Transverse colon (tissue), 4 donors: Measurements from ENCODE around the gene SCAMP3. TPM values are rescaled to one million over a fixed set of nuclear protein-coding genes. Genes with fewer than 3 reads are reported as not detected.

ENCODE experiments used
- DNase-seq: peaks from one replicate; pipeline ENCODE4 v3.0.0-alpha.2; 2019
- H3K27ac ChIP-seq, 4 donors: fragments of 200-600 bp; sonication (generic); 2 replicates each; pipeline ENCODE4 v1.5.1; 2016 to 2018; ENCODE audit warnings: inconsistent platforms in 4 of 4
- H3K27me3 ChIP-seq: fragments of 200-600 bp; sonication (generic); 2 replicates; pipeline ENCODE4 v1.5.1; 2017; ENCODE audit warnings: inconsistent platforms
- H3K36me3 ChIP-seq, 4 donors: fragments of 200-600 bp; sonication (generic); 2 replicates each; pipeline ENCODE4 v1.5.1; 2017 to 2019; ENCODE audit warnings: inconsistent platforms in 4 of 4
- H3K4me1 ChIP-seq, 4 donors: fragments of 200-600 bp; sonication (generic); 2 replicates each; pipeline ENCODE4 v1.5.1; 2017 to 2020; ENCODE audit warnings: inconsistent platforms in 4 of 4
- H3K4me3 ChIP-seq, 4 donors: fragments of 200-600 bp; sonication (generic); 1 replicate in 1 of 4; 2 replicates in 3 of 4; pipeline versions ENCODE4 v1.5.1 to v1.6.1; 2017 to 2019; ENCODE audit warnings: inconsistent platforms in 4 of 4
- H3K9me3 ChIP-seq, 2 donors: fragments of 200-600 bp; sonication (generic); 2 replicates each; pipeline ENCODE4 v1.5.1; 2017 to 2019; ENCODE audit warnings: inconsistent platforms in 2 of 2
- CTCF ChIP-seq, 5 experiments: fragments of 200-600 bp in 3 of 5; fragments of 450-650 bp in 2 of 5; sonication (generic) in 3 of 5; IDR thresholded peaks; 1 replicate in 2 of 5; 2 replicates in 3 of 5; pipeline ENCODE4 v1.5.1; 2016 to 2017; ENCODE audit warnings: antibody characterized with exemption in 5 of 5, inconsistent platforms in 3 of 5, mild to moderate bottlenecking in 2 of 5, moderate library complexity in 1 of 5
- EP300 ChIP-seq: sonication (generic); formaldehyde crosslinking; IDR thresholded peaks from one replicate; pipeline ENCODE4 v1.6.1; 2017; ENCODE audit warnings: antibody characterized with exemption, low read depth
- POLR2A ChIP-seq: fragments of 450-650 bp; IDR thresholded peaks from one replicate; pipeline ENCODE4 v1.6.1; 2016; ENCODE audit warnings: antibody characterized with exemption, mild to moderate bottlenecking, moderate library complexity
- POLR2AphosphoS5 ChIP-seq, 3 donors: sonication (generic); formaldehyde crosslinking; IDR thresholded peaks; one replicate each; pipeline ENCODE4 v1.6.1; 2016; ENCODE audit warnings: antibody characterized with exemption in 3 of 3
- WGBS, 2 donors: methylation state at CpG; one replicate each; pipeline ENCODE4 v1.1.5; 2018; ENCODE audit warnings: low coverage in 1 of 2; 5-methylcytosine and 5-hydroxymethylcytosine counted together
- in situ Hi-C, 4 donors: fragments of 200-750 bp; cut with MboI; loops; one replicate each; pipeline versions ENCODE4 v1.15.0 to v1.15.1; 2017; ENCODE audit warnings: low sequenced_read_pairs in 3 of 4, low pct_ligation_motif_present in 1 of 4, low pct_unique_long_range_greater_than_20kb in 1 of 4
- intact Hi-C: fragments of 100-400 bp; cut with DNase I; formaldehyde crosslinking; loops from one replicate; pipeline ENCODE4 v1.15.1; 2023; ENCODE audit warnings: low total_unique reads
- total RNA-seq, 4 donors: library from RNA; depleted of rRNA; stranded (reverse); fragments of >200 nt; gene quantifications; one replicate each; pipeline ENCODE4 v1.1.0, GENCODE V29; 2016

The SCAMP3 gene
- total RNA-seq, 4 donors from 2014 or later: 7.8 to 61.3 (median 35.2) TPM

- no peaks in the 10 kb centered on the region for H3K9me3 ChIP-seq
- peaks cover 24 to 29% (median 26%) of the 10 kb centered on the region in 4 donors for H3K4me1 ChIP-seq
- WGBS, 2 donors: 7 to 18% methylated on average over 3 to 17 of the region's 17 CpGs
- peak within 1 kb of the TSS; percentile 71 to 92 (median 84) for H3K4me3 ChIP-seq
- in situ Hi-C loops: no loop called here
- H3K27me3 ChIP-seq: no peaks in the 10 kb centered on the region
- H3K36me3 ChIP-seq: no peaks in the 10 kb centered on the region
- H3K27ac ChIP-seq: peak within 1 kb of the TSS; percentile 96 to 99 (median 98)
- DNase-seq: no peak
- intact Hi-C loops: loop anchor here (2.0 kb wide), 1 partner anchor 19 kb away; no protein-coding TSS in a partner anchor
- no peak for TF ChIP-seq POLR2AphosphoS5 (IDR thresholded peaks at IDR 0.05)
- no peak for TF ChIP-seq CTCF (IDR thresholded peaks at IDR 0.05)
- no peak for TF ChIP-seq EP300
- TF ChIP-seq POLR2A: no peak
Observed at GRCh38 chr1:155207806-155208540, 54.2 kb downstream of the SCAMP3 start, which contains the start of gene THBS3. Gene THBS3 (minus strand): TSS chr1:155207897. CDS start chr1:155207876, 21 bp downstream.

- TF ChIP-seq POLR2AphosphoS5 (IDR thresholded peaks at IDR 0.05) (peak in 1 of 3 donors; percentile 44), EP300 (no peak), CTCF (IDR thresholded peaks at IDR 0.05) (peak; percentile 83 to 96 (median 90)), POLR2A (no peak)
- peak overlapping the region in 2 of 4 donors; percentile 71 to 91 for H3K4me3 ChIP-seq
- DNase-seq: peak; percentile 92
Observed at GRCh38 chr1:155206891-155207805, 55.0 kb downstream of the SCAMP3 start.

More at GRCh38 chr1:155206891-155207805, 55.0 kb downstream of the SCAMP3 start:
- Histone ChIP-seq H3K9me3 (no peaks in the 10 kb centered on the region), H3K4me1 (peaks cover 24 to 29% (median 26%) of the 10 kb centered on the region in 4 donors), H3K27ac (peak overlapping the region; percentile 96 to 99 (median 98)), H3K36me3 (no peaks in the 10 kb centered on the region), H3K27me3 (no peaks in the 10 kb centered on the region)
- intact Hi-C loops: no loop called here
- in situ Hi-C loops: no loop called here
- 27 to 40% methylated on average over 1 to 13 of the region's 13 CpGs for WGBS, 2 donors

Other genes starting within 250 kb of the SCAMP3 start
- 1 to 10 TPM in 3 of 4 donors, not detected in 1; 1.9 to 4.6 (median 4.5) TPM for gene DCST2, start 228.6 kb downstream of the SCAMP3 start, total RNA-seq
- gene DCST1, start 228.5 kb downstream of the SCAMP3 start, total RNA-seq: under 1 TPM in 2 of 4 donors, not detected in 2; 0.32 to 0.41 TPM
- 100 to 1,000 TPM in 3 of 4 donors, 10 to 100 TPM in 1; 90.6 to 196 (median 115) TPM for gene ADAM15, start 211.0 kb downstream of the SCAMP3 start, total RNA-seq
- gene EFNA4, start 198.6 kb downstream of the SCAMP3 start, total RNA-seq: 10 to 100 TPM; 18.3 to 57.2 (median 37.2) TPM
- 1 to 10 TPM; 3.4 to 7.9 (median 7.2) TPM for gene EFNA3, start 183.5 kb downstream of the SCAMP3 start, total RNA-seq
- gene EFNA1, start 134.5 kb downstream of the SCAMP3 start, total RNA-seq: 100 to 1,000 TPM in 1 of 4 donors, 10 to 100 TPM in 3; 18.5 to 108 (median 62.7) TPM
- 100 to 1,000 TPM in 1 of 4 donors, 10 to 100 TPM in 2, 1 to 10 TPM in 1; 5.2 to 199 (median 44.4) TPM for gene SLC50A1, start 126.5 kb downstream of the SCAMP3 start, total RNA-seq
- gene DPM3, start 121.8 kb downstream of the SCAMP3 start, total RNA-seq: 100 to 1,000 TPM in 1 of 4 donors, 10 to 100 TPM in 2, 1 to 10 TPM in 1; 7.2 to 130 (median 62.6) TPM
- 100 to 1,000 TPM; 106 to 240 (median 131) TPM for gene KRTCAP2, start 89.1 kb downstream of the SCAMP3 start, total RNA-seq
- gene TRIM46, start 88.5 kb downstream of the SCAMP3 start, total RNA-seq: under 1 TPM in 2 of 4 donors, not detected in 2; 0.41 to 0.48 TPM
- 10 to 100 TPM; 19.2 to 37.8 (median 27.0) TPM for gene THBS3, start 54.5 kb downstream of the SCAMP3 start, total RNA-seq
- 10 to 100 TPM; 24.3 to 64.0 (median 46.0) TPM for gene MTX1, start 53.7 kb downstream of the SCAMP3 start, total RNA-seq
- gene ENTREP3, start 6.9 kb downstream of the SCAMP3 start, total RNA-seq: 10 to 100 TPM in 3 of 4 donors, 1 to 10 TPM in 1; 9.0 to 21.9 (median 15.7) TPM
- gene CLK2, start 11.1 kb upstream of the SCAMP3 start, total RNA-seq: 10 to 100 TPM; 31.9 to 92.9 (median 51.5) TPM
- gene HCN3, start 15.1 kb upstream of the SCAMP3 start, total RNA-seq: 10 to 100 TPM; 13.0 to 34.0 (median 22.2) TPM
- gene PKLR, start 39.1 kb upstream of the SCAMP3 start, total RNA-seq: 1 to 10 TPM in 1 of 4 donors, under 1 TPM in 2, not detected in 1; 0.40 to 5.6 (median 0.64) TPM
- 100 to 1,000 TPM in 2 of 4 donors, 10 to 100 TPM in 2; 73.7 to 158 (median 104) TPM for gene FDPS, start 46.5 kb upstream of the SCAMP3 start, total RNA-seq
- gene RUSC1, start 58.5 kb upstream of the SCAMP3 start, total RNA-seq: 100 to 1,000 TPM in 1 of 4 donors, 10 to 100 TPM in 3; 43.4 to 121 (median 65.5) TPM